Left cardiac atrium (tissue), 4 donors: ENCODE results near the gene LHX3. TPM values are rescaled to one million over a fixed set of nuclear protein-coding genes. Genes with fewer than 3 reads are reported as not detected.

Experiments
- ATAC-seq, 2 donors: fragments of 200-7000 bp; cut with Tn5 transposase; one replicate each; pipeline ENCODE4 v1.9.1; 2020; ENCODE audit warnings: mild to moderate bottlenecking in 2 of 2, moderate library complexity in 2 of 2
- DNase-seq: peaks from one replicate; pipeline ENCODE4 v3.0.0-alpha.2; 2020
- intact Hi-C, 2 donors: fragments of 100-400 bp; cut with DNase I; formaldehyde crosslinking; loops; one replicate each; pipeline versions ENCODE4 v1.14.1 to v1.15.1; 2022 to 2023
- total RNA-seq, 2 donors: library from RNA; stranded (reverse); fragmentation: NEBNext Ultra II Directional; extraction: Animal tissue kit (Norgen Biotek cat#: 25700); gene quantifications; one replicate each; pipeline ENCODE4 v1.2.1, GENCODE V29; 2021
- donor health status: DM: no; HTN: yes; CAD: no.
- donor health status: DM: no; HTN: yes; CAD: no; lungs with severe emphysema.
- donor health status: DM: yes; HTN: yes; CAD: no.
- donor health status: Dilated cardiomyopathy.

LHX3 gene
- total RNA-seq, 2 donors from 2014 or later: not detected

DNA sequence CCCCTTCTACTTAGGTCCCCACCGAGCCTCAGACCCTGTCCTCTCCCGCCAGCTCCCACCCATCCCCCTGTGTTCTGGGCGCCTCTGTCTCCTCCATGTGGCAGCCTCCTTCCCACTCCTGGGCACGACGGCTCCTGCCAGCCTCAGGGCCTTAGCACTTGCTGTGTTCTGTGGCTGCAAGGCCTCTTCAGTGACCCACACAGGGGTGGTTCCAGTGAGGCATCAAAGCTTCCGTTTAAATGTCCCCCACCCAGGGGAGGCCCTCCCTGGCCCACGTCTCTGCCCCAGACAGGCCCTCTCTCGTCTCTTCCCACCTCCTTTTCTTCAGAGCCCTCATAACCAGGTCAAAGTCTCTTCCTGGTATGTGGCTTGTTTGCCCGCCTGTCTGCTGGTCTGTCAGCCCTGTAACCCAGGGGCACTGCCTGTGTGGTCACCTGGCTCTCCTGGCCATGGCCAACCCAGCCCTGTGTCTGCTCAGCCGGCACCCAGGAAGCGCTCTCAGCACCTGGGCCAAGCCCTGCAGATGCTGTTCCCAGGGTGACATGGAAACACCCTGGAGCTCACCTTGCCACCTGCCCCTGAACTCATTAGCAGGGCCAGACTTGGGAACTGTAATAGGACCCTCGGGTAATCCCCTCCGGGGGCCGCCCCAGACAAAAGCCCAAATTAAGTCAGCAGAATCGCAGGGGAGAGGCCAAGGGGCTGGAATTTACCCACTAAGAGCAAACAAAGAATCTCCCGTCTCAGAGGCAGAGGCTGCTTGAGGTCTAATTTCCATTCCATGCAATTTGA is 33.7 kb downstream of the LHX3 start:
- intact Hi-C loops: loop anchor here in 1 of 2 donors (2.0 kb wide), 1 partner anchor 112 kb away; no protein-coding TSS in a partner anchor
- DNase-seq (no peak), ATAC-seq (no peak)

DNA sequence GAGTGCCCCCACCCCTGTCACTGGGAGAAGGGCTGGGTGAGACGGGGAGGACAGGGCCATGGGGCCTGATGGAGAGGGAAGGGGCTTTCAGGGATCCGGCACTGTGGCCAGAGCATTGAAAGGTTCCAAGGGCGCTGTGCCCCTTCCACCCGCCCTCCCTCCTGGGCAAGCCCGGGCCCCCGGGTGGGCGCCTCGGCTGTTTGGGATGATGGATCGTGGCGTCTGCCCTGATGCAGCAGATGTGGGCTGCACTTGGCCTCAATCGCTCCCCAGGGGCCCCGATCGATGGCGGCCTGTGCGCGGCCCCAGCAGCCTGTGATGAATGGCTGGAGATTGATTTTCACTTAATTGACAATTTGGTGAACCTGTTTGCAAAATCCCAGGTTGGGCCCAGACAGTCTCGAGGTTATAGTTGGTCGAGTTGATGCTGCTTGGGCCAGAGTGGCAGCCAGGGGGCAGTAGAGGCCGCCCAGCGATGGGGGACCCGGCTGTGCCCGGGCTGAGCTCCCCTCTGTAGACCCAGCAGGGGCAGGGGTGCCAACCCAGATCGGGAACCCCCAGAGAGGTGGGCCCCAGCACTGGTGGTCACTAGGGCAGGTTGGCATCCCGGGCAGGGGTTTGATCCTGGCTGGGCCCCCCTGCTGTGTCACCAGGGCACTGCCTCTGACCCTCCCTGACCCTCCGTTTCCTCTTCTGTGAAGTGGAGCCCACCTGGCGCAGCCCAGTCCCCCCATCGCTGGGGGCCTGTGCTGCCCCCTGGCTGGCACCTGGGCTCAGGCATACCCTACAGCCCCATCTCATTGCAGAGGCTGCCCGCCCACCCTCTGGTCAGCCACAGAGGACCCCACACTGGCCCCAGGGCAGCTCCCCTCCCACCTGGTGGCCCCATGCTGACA is 34.7 kb downstream of the LHX3 start:
- ATAC-seq: peak; percentile 53 to 67
- no peak for DNase-seq
- intact Hi-C loops: loop anchor here in 1 of 2 donors (2.0 kb wide), 1 partner anchor 113 kb away; no protein-coding TSS in a partner anchor

DNA sequence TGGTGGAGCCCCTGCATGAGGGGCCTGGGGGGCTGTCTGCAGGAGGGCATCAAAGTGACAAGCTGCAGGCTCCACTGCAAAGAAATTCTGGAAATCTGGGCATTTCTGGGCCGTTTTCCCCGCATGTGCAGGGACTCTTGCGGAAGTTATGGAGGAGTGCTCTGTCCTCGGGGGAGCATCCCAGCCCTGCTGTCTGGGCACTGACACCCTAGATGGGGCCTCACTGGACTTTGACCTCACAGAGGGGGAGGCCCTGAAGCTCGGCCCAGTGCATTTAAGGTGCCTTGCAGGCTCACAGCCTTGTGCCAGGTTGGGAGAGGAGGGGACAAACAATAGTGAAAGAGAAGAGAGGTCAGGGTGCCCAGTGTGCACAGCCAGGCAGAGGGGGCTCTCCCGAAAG is 35.4 kb downstream of the LHX3 start:
- DNase-seq: no peak
- intact Hi-C loops: no loop called here
- ATAC-seq: no peak

DNA sequence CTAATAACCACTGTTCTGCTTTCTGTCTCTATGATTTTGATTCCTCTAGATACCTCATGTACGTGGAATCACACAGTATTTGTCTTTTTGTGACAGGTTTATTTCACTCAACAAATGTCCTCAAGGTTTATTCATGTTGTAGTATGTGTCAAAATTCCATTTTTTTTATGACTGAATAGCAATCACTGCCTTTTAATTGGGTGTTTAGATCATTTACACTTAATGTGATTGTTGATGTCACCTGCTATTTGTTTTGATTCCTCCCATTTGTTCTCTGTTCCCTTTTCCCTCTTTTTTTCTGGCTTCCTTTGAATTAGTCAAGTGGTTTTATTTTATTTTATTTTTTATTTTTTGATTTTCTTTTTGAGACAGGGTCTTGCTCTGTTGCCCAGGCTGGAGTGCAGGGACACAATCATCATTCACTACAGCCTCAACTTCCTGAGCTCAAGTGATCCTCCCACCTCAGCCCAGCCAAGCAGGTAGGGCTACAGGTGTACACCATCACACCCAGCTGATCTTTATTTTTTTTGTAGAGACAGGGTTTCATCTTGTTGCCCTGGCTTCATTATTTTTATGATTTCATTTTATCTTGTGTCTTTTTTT is 41.6 kb downstream of the LHX3 start:
- intact Hi-C loops: no loop called here
- DNase-seq (no peak), ATAC-seq (no peak)

DNA sequence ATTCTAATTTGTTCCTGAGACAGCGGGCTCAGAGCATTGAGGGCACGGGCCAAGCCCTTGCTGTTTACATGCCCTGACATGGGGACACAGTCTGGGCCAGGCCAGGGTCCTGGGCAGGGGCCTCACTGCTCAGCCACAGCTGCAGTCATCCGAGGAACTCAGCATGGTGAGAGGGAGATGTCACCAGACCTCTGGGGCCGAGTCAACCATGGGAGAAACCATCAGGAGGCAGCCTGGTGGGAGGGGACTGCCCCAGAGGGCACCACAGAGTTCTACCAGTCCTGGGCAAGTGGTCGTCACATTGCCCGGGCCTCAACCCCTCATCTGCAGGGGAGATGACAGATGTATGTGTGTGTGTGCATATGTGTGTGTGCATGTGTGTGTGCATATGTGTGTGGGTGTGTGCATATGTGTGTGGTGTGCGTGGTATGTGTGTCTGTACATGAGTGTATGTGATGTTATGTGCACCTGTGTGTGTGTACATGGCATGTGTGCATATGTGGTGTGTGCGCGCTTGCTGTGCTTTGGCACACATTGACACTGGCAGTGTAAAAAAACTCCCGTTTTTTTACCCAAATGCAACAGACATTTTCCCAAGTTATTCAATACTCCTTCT is 43.8 kb downstream of the LHX3 start:
- DNase-seq: no peak
- intact Hi-C loops: no loop called here
- no peak for ATAC-seq

DNA sequence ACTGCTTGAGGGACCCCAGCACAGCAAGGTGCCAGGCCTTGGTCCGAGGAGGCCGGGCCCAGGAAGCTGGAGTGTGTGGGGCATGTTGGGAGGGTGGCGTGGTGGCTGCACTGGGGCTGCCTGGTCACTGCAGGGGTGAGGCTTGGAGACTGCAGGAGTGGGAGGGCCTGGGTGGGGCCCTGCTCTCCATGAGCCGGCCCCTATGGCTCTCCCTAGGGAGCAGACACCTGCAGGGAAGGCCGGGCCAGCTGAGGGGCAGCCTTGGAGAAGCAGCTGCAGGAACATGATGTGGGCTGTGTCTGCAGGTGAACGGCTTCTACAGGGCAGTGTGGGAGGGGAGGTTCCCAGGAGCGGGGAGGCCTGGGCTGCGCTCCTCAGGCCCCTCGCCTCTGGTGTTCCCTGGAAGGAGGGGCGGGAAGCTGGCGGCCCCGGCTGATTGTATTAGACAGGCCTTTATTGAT is 44.5 kb downstream of the LHX3 start:
- ATAC-seq (no peak), DNase-seq (no peak)
- intact Hi-C loops: no loop called here

DNA sequence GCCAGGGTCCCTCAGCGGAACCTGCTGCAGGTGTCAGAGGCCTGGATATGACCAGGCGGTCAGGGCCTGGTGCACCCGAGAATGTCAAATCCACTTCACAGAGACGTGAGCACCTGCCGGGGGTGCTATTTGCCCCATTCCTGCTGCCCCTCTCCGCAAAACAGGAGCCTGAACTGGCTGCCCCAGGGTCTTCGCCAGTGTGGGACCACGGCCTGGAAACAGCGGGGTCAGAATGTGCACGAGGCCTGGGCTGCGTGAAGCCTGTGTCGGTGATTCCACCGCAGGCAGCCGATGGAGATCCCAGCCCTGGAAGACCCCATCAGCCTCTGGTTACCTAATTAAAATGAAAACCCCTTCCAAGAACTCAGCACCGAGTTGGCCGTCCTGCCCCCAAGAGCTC is 45.1 kb downstream of the LHX3 start:
- intact Hi-C loops: no loop called here
- no peak for ATAC-seq
- DNase-seq: no peak

DNA sequence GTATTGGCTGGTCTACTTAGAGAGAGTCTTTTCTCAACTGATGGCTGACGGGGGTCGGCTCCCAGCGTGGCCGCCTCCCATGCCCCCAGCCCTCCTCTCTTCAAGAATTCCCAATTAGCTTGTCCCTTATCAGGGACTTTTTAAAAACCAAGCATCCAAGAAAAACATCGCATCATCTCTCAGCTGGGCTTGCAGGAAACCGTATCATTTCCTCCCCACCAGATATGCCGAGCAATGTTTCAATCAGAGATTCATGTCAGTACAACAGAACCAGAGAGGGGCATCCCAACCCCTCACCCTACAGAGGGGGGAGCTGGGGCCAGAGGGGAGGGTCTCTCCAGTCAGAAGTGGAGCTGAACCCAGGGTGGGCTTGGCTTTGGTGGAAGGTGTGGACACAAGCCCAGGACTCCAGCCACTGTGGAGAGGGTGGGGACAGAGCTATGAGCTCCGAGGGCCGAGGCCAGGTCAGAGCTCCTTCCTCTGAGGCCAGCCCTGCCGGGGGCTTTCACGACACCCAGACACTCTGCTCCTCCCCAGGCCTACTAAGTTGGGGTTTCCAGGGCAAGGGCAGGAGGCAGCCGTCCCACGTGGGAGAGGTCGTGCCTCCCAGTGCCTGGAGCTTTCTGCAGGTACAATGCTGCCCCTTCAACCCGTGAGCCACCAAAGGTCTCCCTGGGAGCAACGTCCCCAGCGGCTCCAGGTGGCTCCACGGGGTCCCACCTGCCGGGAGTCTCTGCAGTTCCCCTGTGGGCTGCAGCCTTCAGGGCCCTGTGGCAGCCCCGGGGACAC is 47.3 kb downstream of the LHX3 start:
- intact Hi-C loops: no loop called here
- ATAC-seq (peak in 1 of 2 donors; percentile 32), DNase-seq (peak; percentile 47)

DNA sequence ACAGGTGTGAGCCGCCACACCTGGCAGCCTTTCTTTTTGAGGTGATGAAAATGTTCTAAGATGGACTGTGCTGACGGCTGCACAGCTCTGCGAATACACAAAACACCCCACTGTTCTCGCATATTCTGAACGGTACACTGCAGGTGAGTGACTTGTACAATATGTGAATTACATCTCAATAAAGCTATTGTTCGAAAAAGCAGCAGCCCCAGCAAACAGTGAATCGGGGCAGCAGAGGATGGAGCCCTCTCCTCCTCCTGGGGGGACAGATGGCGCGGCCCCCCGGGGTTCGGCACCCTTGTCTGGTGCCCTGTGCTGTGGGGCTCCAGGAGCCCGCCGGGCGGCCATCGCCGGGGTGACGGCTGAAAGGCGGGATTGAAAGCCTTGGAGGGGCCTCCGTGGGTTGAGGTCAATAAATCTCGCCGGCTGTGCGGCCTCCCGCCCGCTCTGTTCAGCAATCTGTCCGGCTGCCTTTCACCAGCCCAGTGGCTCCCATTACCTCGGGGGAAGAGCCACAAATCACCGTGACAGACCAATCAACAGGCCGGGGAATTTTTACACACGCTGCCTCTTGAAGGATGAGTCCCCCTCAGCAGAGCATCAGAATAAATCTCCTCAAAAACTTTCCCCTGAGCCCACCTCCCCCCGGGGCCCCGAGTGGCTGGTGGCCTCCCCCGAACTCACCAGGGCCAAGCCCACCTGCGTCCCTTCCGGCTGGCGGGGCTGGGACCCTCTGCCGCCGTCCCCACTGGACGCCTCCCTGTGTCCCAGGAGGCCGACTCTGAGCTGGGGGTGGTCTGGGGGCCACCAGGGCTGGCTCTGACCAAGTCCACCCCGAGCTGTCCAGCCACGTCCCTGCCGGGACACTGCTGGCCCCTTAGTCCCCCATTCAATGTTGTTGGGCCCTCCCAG is 48.5 kb downstream of the LHX3 start:
- no peak for DNase-seq
- ATAC-seq: no peak
- intact Hi-C loops: no loop called here

DNA sequence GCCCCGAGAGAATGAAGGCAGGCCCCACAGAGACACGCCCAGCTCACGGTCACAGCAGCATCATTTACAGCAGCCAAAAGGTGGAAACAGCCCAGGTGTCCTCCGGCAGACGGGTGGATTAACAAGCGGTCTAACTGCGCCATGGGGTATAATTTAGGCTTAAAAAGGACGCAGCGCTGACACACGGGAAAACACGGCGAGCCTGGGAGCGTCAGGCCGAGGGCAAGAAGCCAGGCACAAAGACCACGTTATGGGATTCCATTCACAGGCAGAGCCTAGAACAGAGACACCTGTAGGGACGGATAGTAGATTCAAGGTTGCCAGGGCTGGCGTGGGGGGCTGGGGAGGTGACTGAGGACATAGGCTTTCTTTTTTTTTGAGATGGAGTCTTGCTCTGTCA is 49.4 kb downstream of the LHX3 start:
- intact Hi-C loops: no loop called here
- ATAC-seq: no peak
- no peak for DNase-seq

DNA sequence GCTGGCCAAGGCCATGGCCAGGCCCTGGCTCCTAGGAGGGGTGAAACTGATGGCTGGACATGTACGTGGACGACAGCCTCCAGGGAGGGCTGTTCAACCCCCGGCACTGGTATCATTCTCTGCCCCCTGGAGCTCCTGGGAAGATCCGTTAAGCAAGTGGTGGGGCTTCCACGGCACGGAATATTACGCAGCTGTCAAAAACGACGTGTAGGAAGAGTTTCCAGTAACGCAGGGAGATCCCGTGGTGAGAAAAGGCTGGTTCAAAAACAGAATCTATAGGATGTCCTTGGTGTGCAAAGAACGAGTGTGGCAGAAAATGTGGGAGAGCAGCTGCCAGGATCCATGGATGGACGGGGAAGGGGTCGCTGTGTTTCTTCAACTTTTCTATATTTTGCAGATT is 50.0 kb downstream of the LHX3 start:
- intact Hi-C loops: no loop called here
- DNase-seq (no peak), ATAC-seq (no peak)

DNA sequence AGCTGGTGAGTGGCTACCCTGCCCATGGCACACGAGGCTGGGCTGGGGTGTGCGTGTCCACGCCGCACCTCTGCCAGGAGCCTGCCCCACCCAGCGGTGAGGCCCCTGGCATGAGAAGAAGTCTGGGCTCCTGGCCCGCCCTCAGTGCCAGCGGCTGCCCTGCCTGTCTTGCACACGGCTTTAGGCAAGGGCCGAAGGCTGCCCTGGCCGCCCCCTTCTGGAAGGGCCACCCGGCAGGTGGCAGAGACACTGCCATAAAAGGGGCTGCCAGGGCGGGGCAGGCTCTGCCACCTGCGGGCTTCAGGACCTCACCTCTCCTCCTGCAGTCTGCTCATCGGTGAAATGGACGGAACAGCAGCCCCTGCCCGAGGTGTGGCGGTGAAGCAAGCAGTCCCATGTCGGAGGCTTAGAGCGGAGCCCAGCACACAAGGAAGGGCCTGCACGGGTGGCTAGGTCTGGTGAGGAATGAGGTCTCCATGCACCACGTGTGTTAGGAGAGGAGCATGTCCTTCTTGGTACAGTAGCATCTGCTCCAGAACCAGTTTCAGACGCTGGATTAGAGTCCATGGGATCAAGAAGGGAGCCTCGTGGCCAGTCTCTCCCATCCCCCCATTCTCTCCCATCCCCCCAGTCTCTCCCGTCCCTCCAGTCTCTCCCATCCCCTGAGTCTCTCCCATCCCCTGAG is 51.4 kb downstream of the LHX3 start:
- no peak for DNase-seq
- no peak for ATAC-seq
- intact Hi-C loops: no loop called here

DNA sequence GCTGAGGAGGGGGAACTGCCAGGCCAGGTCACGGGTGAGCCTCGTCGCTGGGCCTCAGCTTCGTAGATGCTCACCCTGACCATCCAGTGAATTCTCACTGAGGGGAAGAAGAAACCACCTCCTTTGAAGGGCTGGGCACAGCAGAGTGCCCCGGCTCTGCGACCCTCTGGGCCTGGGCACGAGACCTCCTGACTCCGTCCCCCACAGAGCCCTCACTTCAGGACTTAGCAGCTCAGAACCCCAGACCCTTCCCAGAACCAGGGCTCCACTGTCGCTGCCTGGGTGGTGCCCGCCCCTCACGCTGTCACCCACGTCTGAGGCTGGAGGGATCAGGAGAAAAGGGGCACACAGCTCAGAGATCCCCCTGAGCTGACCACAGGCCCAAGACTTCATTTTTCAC is 52.0 kb downstream of the LHX3 start:
- ATAC-seq: no peak
- no peak for DNase-seq
- intact Hi-C loops: no loop called here

DNA sequence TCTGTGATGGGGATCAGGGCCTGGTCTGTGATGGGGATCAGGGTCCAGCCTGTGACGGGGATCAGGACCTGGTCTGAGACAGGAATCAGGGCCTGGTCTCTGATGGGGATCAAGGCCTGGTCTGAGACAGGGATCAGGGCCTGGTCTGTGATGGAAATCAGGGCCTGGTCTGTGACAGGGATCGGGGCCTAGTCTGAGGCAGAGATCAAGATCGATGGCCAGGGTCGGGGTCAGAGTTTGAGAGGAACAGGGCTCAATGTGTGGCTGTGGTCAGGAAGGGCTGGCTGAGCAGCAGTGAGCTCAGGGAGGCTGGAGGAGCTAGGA is 52.4 kb downstream of the LHX3 start:
- intact Hi-C loops: no loop called here
- DNase-seq (no peak), ATAC-seq (no peak)

DNA sequence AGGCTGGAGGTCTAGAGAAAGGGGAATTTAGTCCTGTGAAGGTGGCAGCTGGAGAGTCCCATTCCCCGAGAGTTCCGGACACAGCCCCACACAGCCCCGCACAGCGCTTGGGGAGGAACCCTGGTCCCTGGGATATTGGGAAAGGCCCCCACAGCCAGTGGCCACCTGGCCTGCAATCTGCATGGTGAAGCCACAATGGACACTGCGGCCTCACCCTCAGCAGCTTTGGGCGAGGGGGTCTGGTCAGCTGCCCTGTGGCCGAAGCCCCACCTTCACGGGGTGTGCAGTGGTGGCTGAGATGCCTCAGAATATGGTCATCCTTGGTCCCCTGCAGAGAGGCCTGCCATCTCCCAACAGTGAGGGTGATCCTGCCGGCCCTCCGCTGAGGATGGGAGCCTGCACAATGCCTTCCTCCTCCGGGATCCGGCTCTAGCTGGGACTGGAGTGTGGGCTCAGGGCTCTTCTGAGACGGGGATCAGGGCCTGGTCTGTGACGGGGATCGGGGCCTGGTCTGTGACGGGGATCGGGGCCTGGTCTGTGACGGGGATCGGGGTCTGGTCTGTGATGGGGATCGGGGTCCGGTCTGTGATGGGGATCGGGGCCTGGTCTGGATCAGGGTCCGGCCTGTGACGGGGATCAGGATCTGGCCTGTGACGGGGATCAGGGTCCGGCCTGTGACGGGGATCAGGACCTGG is 52.9 kb downstream of the LHX3 start:
- DNase-seq (no peak), ATAC-seq (no peak)
- intact Hi-C loops: no loop called here

DNA sequence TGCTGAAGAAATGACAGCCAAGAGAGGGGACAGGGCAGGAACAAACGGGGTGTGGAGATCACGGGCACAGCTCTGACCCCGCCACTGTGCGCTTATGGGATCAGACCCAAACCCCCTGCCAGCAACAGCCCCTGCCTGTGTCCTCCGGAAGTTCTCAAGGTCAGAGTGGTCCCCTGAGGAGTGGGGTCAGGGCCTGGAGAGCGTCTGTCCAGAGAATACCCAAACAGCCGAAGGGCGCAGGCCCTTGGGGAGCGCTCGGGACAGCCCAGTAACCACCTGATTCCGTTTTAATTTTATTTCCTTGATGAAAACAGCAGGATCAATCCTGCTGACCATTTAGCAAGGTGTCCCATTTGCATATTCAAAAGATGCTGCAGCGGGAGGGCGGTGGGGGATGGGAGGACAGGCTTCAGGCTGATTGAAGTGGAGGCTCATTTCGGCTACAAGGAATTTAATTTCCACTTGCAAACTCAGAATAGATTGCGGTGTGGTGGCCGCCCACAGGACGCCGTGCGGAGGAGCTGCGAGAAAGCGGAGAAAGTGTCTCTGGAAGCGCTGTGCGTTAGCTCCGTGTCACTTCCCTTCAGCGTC is 53.6 kb downstream of the LHX3 start:
- ATAC-seq: no peak
- no peak for DNase-seq
- intact Hi-C loops: no loop called here
